ENCODE results near the gene RALBP1. TPM values are rescaled to one million over a fixed set of nuclear protein-coding genes. Genes with fewer than 3 reads are reported as not detected.

The RALBP1 gene
- total RNA-seq, 1 experiment from 2014 or later, result 49.0 TPM

- DNase-seq (ENCODE audit: low spot score), result no peak
Measured at GRCh38 chr18:9507565-9508088, 32.3 kb downstream of the RALBP1 start.

- DNase-seq (ENCODE audit: low spot score), result no peak
Measured at GRCh38 chr18:9508446-9509025, 33.2 kb downstream of the RALBP1 start.

GRCh38 chr18:9513971-9514512 is 38.7 kb downstream of the RALBP1 start:
- DNase-seq (ENCODE audit: low spot score), result no peak

- DNase-seq (ENCODE audit: low spot score), result peak; percentile 45
Measured at GRCh38 chr18:9516437-9517064, 41.2 kb downstream of the RALBP1 start.

- no peak for DNase-seq (ENCODE audit: low spot score)
Measured at GRCh38 chr18:9517869-9518268, 42.6 kb downstream of the RALBP1 start.

- DNase-seq (ENCODE audit: low spot score), result no peak
Measured at GRCh38 chr18:9519399-9519798, 44.1 kb downstream of the RALBP1 start.

- no peak for DNase-seq (ENCODE audit: low spot score)
Measured at GRCh38 chr18:9520666-9521065, 45.4 kb downstream of the RALBP1 start.

GRCh38 chr18:9521770-9522169 is 46.5 kb downstream of the RALBP1 start:
- no peak for DNase-seq (ENCODE audit: low spot score)

- DNase-seq (ENCODE audit: low spot score), result no peak
Measured at GRCh38 chr18:9522952-9523351, 47.6 kb downstream of the RALBP1 start.

- DNase-seq (ENCODE audit: low spot score), result no peak
Measured at GRCh38 chr18:9526458-9526857, 51.1 kb downstream of the RALBP1 start.

GRCh38 chr18:9530226-9531009 is 55.1 kb downstream of the RALBP1 start:
- DNase-seq (ENCODE audit: low spot score), result no peak

GRCh38 chr18:9531791-9532410 is 56.6 kb downstream of the RALBP1 start:
- no peak for DNase-seq (ENCODE audit: low spot score)

- DNase-seq (ENCODE audit: low spot score), result no peak
Measured at GRCh38 chr18:9534844-9535243, 59.5 kb downstream of the RALBP1 start.

- DNase-seq (ENCODE audit: low spot score), result no peak
Measured at GRCh38 chr18:9535430-9535991, 60.2 kb downstream of the RALBP1 start.

- DNase-seq (ENCODE audit: low spot score), result no peak
Measured at GRCh38 chr18:9536354-9537152, 61.2 kb downstream of the RALBP1 start.

GRCh38 chr18:9537677-9538076 is 62.4 kb downstream of the RALBP1 start:
- DNase-seq (ENCODE audit: low spot score), result no peak

GRCh38 chr18:9539283-9539682 is 64.0 kb downstream of the RALBP1 start:
- no peak for DNase-seq (ENCODE audit: low spot score)

GRCh38 chr18:9539938-9540337 is 64.6 kb downstream of the RALBP1 start:
- no peak for DNase-seq (ENCODE audit: low spot score)

GRCh38 chr18:9542924-9543323 is 67.6 kb downstream of the RALBP1 start:
- no peak for DNase-seq (ENCODE audit: low spot score)

GRCh38 chr18:9545029-9545428 is 69.7 kb downstream of the RALBP1 start:
- no peak for DNase-seq (ENCODE audit: low spot score)

- no peak for DNase-seq (ENCODE audit: low spot score)
Measured at GRCh38 chr18:9546468-9546867, 71.2 kb downstream of the RALBP1 start.

Data from H4 (cell line).